ENCODE data around the gene RAD51B. TPM values are rescaled to one million over a fixed set of nuclear protein-coding genes. Genes with fewer than 3 reads are reported as not detected.

Gene RAD51B
- total RNA-seq, 1 experiment from 2014 or later = 103 TPM

- in situ Hi-C loops (cut with HindIII; ENCODE audit: low sequenced_read_pairs) = no loop called here
- DNase-seq (ENCODE audit: low spot score) = no peak
These were observed 696.8 kb downstream of the RAD51B start for GRCh38 chr14:68516342-68516741.

DNA sequence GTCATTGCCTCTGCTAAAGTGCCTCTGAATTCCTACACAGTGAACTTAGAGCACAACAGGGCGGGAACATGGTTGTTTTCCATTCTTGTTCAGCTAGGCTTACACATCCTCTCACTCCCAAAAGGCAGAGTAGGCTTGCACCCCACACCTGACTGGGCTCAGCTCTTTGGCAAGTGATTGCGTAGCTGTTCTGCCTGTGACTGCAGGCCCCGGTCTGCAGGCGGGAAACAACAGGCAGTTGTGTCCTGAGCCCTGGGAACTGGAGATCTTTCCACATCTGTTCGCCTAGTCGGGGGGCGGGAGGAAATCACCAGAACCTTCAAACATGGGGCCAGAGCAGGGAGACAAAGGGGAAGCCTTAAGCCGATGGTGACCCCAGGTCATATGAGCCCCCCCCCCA, 698.6 kb downstream of the RAD51B start:
- no peak for DNase-seq (ENCODE audit: low spot score)
- in situ Hi-C loops (cut with HindIII; ENCODE audit: low sequenced_read_pairs) = no loop called here

DNA sequence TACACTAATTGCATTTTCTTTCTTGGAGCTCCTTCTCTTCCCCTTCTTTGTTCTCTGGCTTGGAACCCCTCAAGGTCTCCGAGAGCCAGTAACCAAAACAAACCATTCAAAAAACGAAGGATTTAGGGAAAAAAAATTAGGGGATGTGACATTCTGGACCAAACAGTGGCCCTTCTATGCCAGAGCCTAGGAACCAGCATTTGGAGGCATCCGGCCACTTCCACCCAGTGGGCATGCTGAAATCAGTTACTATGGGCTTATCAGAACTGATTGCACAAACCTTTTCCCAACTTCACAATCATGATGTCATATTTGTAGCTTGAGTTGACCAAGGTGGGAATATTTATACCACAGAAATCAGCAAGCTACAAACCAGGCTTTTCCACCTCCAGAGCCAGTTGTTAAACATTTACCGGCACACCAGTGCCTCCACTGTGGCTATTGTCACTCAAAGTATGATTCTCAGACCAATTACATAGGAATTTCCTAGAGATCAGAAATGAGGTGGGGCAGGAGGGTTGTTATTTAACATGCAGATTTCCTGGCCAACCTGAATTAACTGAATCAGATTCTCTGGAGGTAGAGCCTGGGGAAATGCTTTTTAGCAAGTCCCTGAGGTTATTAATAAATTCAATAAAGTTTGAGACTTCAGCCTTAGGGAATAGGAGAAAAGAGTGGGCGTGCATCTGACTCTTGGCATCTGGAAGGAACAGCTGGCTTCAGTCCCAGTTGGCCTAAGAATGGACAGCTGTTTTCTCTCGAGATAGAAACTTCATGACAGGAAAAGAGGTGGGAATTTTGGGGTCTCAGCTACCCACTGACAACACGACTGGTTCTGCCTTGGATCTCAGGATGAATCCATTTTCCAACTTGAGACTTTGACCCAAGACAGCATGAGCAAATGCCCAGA, 699.4 kb downstream of the RAD51B start:
- in situ Hi-C loops (cut with HindIII; ENCODE audit: low sequenced_read_pairs) = no loop called here
- no peak for DNase-seq (ENCODE audit: low spot score)

GRCh38 chr14:68519671-68520187, 700.1 kb downstream of the RAD51B start:
- no peak for DNase-seq (ENCODE audit: low spot score)
- in situ Hi-C loops (cut with HindIII; ENCODE audit: low sequenced_read_pairs) = no loop called here

DNA sequence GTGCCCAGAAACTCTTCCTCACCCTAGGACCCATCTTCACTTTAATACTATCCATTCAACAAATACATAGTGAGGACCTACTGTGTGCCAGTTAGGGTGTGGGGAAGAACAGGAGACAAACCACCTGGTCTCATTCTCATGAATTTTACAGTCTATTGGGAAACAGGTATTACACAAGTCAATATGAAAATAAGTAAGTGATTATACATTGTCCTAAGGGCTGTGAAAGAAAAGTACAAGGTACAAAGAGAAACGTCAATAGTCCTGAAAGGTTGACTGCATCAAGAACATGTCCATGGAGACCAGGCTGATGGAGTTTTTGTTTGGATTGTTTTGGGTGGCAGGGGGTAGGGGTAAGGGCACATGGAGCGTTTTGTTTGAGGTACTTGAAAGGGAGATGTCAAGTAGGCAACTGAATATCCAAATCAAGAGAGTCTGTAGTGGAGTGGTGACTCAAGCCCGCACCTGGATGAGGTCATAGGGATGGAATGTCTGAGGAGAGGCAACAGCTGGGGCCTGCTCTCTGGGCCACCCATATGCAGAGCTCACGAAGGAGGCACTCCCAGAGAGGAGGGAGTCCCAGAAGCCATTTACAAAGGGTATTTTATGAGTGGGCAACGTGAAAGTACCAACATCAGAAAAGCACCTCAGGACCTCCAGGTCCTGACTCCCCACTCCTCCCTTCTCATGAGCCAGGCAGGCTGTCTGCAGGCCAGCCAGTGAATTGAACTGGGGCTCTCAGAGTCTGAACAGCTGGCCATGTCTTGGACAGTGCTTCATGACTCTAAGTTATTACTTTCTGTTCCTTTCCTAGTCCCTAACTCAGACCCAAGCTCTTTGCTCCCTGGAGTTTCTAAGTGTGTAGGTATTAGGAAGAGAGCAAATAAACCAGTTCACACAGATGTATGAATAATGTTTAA, 701.3 kb downstream of the RAD51B start:
- in situ Hi-C loops (cut with HindIII; ENCODE audit: low sequenced_read_pairs) = no loop called here
- no peak for DNase-seq (ENCODE audit: low spot score)

GRCh38 chr14:68521557-68521901, 702.0 kb downstream of the RAD51B start:
- in situ Hi-C loops (cut with HindIII; ENCODE audit: low sequenced_read_pairs) = no loop called here
- no peak for DNase-seq (ENCODE audit: low spot score)

GRCh38 chr14:68521961-68522509, 702.5 kb downstream of the RAD51B start:
- in situ Hi-C loops (cut with HindIII; ENCODE audit: low sequenced_read_pairs) = no loop called here
- no peak for DNase-seq (ENCODE audit: low spot score)

- no peak for DNase-seq (ENCODE audit: low spot score)
- in situ Hi-C loops (cut with HindIII; ENCODE audit: low sequenced_read_pairs) = no loop called here
These were observed 703.1 kb downstream of the RAD51B start for GRCh38 chr14:68522510-68523325.

- in situ Hi-C loops (cut with HindIII; ENCODE audit: low sequenced_read_pairs) = no loop called here
- DNase-seq (ENCODE audit: low spot score) = no peak
These were observed 703.7 kb downstream of the RAD51B start for GRCh38 chr14:68523326-68523610.

GRCh38 chr14:68523989-68524725, 704.6 kb downstream of the RAD51B start:
- in situ Hi-C loops (cut with HindIII; ENCODE audit: low sequenced_read_pairs) = no loop called here
- no peak for DNase-seq (ENCODE audit: low spot score)

DNA sequence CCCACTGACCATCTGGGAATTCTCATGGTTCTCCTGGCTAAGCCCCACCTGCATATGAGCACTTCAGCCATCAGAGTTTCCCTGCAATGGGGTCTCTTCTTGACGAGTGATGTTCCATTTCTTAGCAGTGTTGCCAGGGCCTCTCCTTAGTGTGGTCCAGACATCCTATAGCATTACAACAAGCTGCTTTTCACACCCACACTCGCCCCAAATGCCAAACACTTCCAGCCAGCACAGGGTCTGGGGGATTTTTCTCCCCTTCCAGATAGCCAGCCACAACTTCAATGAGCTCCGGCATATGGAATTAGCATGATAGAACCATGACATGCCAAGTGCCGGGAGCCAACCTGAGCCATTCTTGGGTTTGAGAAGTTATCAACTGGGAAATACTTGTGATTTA, 705.9 kb downstream of the RAD51B start:
- in situ Hi-C loops (cut with HindIII; ENCODE audit: low sequenced_read_pairs) = no loop called here
- no peak for DNase-seq (ENCODE audit: low spot score)

DNA sequence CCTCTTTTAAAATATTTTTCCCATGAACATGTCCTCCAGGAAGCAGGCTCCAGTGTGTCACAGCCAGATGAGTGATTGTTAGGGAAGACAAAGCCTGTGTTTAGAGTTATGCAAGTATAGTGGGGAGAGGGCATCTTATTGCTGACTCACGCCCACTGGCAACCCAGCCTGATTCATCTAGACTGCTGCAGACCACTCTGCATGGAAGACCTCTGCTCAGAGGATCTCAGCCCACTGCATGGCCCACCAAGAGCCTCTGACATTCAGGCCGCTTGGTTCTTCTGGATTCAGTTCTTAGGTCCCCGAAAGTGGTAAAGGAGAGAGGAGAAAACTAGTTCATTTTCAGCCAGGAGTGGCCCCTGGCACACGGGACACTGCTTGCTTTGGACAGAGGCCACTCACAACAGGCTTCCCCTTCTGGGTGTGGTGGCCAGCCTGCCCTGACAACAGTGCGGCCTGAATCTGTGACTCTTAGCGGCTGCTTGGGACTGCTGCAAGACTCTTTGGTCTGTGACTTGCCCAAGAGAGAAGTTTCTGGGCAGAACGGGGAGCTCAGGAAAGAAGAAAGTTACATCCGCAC, 707.0 kb downstream of the RAD51B start:
- in situ Hi-C loops (cut with HindIII; ENCODE audit: low sequenced_read_pairs) = no loop called here
- DNase-seq (ENCODE audit: low spot score) = no peak

DNA sequence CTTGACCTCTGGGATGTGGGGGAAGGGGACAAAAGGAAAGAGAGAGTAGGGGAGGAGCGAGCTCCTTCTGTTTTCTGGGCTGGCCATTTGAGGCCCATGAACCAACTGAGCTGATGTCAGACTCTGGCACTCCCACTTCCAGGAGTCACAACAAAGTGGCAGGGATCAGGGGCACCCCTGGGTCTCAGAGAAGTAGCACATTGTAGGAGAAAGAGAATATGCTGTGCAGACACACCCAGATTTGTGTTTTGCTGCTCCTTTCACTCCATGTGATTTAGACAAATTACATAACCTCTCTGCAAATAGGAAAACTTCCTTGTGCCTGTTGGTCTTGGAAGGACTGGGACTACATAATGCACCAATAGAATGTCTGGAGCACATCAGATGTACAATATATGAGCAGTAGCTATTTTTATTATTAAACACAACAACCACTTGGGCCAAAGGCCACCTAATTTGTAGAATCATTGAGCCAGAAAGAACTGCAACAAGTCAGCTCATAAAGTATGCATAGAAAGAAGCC, 707.8 kb downstream of the RAD51B start:
- DNase-seq (ENCODE audit: low spot score) = no peak
- in situ Hi-C loops (cut with HindIII; ENCODE audit: low sequenced_read_pairs) = no loop called here

DNA sequence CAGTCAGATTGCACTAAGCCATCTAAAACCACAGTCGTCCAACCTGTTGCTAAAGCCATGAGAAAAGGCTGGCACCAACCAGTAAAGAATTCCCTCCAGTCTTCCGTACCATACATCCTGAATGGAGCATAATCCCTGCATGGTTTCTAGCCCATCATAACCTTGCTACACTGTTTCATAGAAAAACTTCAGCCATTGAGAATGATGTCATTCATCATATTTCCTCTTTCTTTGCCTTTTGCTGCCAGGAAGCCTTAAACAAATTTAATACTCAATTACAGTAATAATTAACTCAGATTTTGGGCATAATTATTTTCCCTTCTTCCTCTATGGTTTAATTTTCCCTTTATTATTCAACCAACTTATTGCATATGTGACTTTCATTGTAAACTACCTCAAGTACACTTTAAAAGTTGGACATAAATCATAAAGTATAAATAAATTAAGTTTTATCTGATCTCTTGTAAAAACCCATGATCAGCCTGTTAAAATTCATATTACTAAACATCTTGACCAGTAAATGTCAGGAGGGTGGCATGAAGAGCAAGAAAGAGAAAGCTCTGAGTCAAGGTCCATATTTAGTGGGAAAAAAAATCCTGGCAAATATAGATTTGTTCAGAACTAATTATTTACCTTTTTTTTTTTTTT, 708.6 kb downstream of the RAD51B start:
- DNase-seq (ENCODE audit: low spot score) = no peak
- in situ Hi-C loops (cut with HindIII; ENCODE audit: low sequenced_read_pairs) = no loop called here

DNA sequence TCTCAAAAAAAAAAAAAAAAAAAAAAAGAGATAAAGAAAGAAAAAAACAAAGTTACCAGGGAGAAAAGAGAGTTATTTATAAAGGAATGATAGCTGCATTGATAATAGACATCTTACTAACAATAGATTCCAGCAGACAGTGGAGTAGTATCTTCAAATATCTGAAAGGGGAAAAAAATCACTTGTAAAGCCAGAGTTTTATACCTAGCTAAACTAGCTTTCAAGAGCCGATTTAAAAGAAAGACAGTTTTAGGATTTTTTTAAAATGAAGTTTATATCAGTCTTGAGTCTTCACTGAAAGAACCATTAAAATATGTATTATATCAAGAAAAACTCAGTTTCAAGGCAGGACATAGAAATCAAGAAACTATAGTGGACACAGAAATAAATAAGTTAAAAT, 710.9 kb downstream of the RAD51B start:
- in situ Hi-C loops (cut with HindIII; ENCODE audit: low sequenced_read_pairs) = no loop called here
- no peak for DNase-seq (ENCODE audit: low spot score)

- in situ Hi-C loops (cut with HindIII; ENCODE audit: low sequenced_read_pairs) = no loop called here
- no peak for DNase-seq (ENCODE audit: low spot score)
These were observed 712.9 kb downstream of the RAD51B start for GRCh38 chr14:68532496-68532895.

DNA sequence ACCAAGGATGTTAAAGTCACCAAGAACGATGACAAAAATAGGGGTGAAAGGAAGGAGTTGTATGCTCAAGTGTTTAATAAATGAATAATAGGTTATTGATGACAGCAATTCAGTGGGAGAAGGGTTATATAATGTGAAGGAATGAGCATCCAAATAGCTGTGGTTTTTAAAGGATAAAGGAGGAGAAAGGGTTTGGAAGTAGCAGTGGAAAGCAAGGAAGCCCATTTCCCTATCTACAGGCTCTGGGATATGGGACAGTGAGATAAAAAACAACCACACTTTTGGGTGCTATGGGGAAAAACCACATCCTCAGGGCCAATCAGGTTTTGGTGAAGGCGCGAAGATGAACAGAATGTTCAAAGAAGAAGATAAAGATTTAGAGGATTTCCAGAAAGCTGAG, 714.7 kb downstream of the RAD51B start:
- in situ Hi-C loops (cut with HindIII; ENCODE audit: low sequenced_read_pairs) = no loop called here
- no peak for DNase-seq (ENCODE audit: low spot score)
